Measurements from ENCODE around the gene TRMT44. TPM values are rescaled to one million over a fixed set of nuclear protein-coding genes. Genes with fewer than 3 reads are reported as not detected.

TRMT44 gene
- total and polyA plus RNA-seq, 2 of the 4 experiments (the other 2 are of a cell fraction): 7.3 to 8.1 TPM

- DNase-seq (no peak), ATAC-seq (ENCODE audit: low read depth) (no peak)
- Histone ChIP-seq H2BK5ac (ENCODE audit: low read depth, low read length, poor library complexity, severe bottlenecking) (no peak overlapping the region), H3K9me1 (ENCODE audit: insufficient read depth, low read length) (0 out of 2 replicates have a peak, but pooled peaks cover 6% of the 10 kb centered on the region), H3K4ac (ENCODE audit: low read depth, low read length) (peak overlapping the region; percentile 10; the same call in 1 of the 2 replicates), H2BK20ac (ENCODE audit: low read depth, low read length) (0 out of 2 replicates have a peak overlapping the region, but pooled peaks have one; percentile 24), H2BK15ac (ENCODE audit: low read depth, low read length) (peak overlapping the region; percentile 80; the same call in 1 of the 3 replicates), H4K5ac (ENCODE audit: low read depth, low read length) (no peak overlapping the region), H3K79me1 (ENCODE audit: low read depth in 1 of 2, low read length in 2 of 2) (no peaks in the 10 kb centered on the region), H2BK120ac (ENCODE audit: low read depth, low read length) (peak overlapping the region; percentile 60), H3K4me3 (ENCODE audit: insufficient read depth, low read depth, low read length) (no peak overlapping the region), H3K56ac (ENCODE audit: extremely low read depth, insufficient read depth, low read length) (no peak overlapping the region), H2AK5ac (ENCODE audit: low read depth, low read length) (no peak overlapping the region), H3K27me3 (ENCODE audit: control insufficient read depth, insufficient read depth, low read length) (no peaks in the 10 kb centered on the region; the same call in 1 of the 2 replicates), H4K8ac (ENCODE audit: low read depth in 2 of 2, low read length in 2 of 2) (no peak overlapping the region; a peak in 1 of 4 replicates), H3K9me3 (ENCODE audit: control insufficient read depth, insufficient read depth, low read length) (peaks cover 3% of the 10 kb centered on the region), H2AFZ (replicated peaks; ENCODE audit: low read length, poor library complexity) (peak overlapping the region; percentile 58), H3K9ac (ENCODE audit: low read depth, low read length) (no peak overlapping the region), H2AK9ac (replicated peaks; ENCODE audit: low read depth, low read length, poor library complexity) (no peak overlapping the region), H3K4me2 (ENCODE audit: low read depth, low read length) (no peak overlapping the region), H3K36me3 (ENCODE audit: control insufficient read depth, insufficient read depth, low read length) (no peaks in the 10 kb centered on the region), H3K23ac (ENCODE audit: low read depth, low read length) (no peak overlapping the region; the same call in 1 of the 2 replicates), H3K18ac (ENCODE audit: low read depth, low read length) (no peak overlapping the region), H3K27ac (ENCODE audit: insufficient read depth, low read length) (no peak overlapping the region), H3K4me1 (ENCODE audit: control insufficient read depth, insufficient read depth, low read length) (peaks cover 12% of the 10 kb centered on the region), H4K91ac (ENCODE audit: insufficient read depth, low read depth, low read length) (no peak overlapping the region), H3K14ac (replicated peaks; ENCODE audit: low read depth, low read length) (no peak overlapping the region; the same call in 1 of the 2 replicates), H4K20me1 (ENCODE audit: insufficient read depth, low read length) (no peaks in the 10 kb centered on the region)
- ChIA-PET CTCF (interaction anchor here (0.7 to 1.4 kb wide), 3 partner anchors 10 to 143 kb away, joined by 3 to 4 read pairs (median 4); no protein-coding TSS in a partner anchor), POLR2A (ENCODE audit: unreplicated experiment) (no interaction called here)
- TF ChIP-seq RFX5 (IDR thresholded peaks at IDR 0.05; ENCODE audit: low read depth, low read length) (peak; percentile 53; the same call in 1 of the 2 replicates), USF2 (IDR thresholded peaks at IDR 0.05; ENCODE audit: low read depth, low read length) (no peak), FOS (IDR thresholded peaks at IDR 0.05; ENCODE audit: low read depth, low read length) (peak; percentile 21; the same call in 1 of the 2 replicates), MXI1 (IDR thresholded peaks at IDR 0.05; ENCODE audit: borderline replicate concordance, low read depth, low read length) (no peak)
- BruUV-seq (replicated peaks): no TSS peak
- in situ Hi-C loops (cut with MboI; ENCODE audit: low sequenced_read_pairs) (no loop called here), dilution Hi-C loops (cut with HindIII; ENCODE audit: low sequenced_read_pairs, unreplicated experiment) (no loop called here), intact Hi-C loops (cut with micrococcal nuclease) (no loop called here)
- 78% methylated on average over 6 of the region's 14 CpGs; no CpG with 5 or more reads in 1 of the 2 experiments for WGBS, 2 experiments (ENCODE audit: extremely low coverage in 2 of 2, insufficient read length in 1 of 2)
Observed at GRCh38 chr4:8516061-8516573, 75.5 kb downstream of the TRMT44 start.
